H9 (cell line): ENCODE measurements around the gene TMEM63C. TPM values are rescaled to one million over a fixed set of nuclear protein-coding genes. Genes with fewer than 3 reads are reported as not detected.

Source experiments
- DNase-seq: peaks from one replicate; pipeline ENCODE4 v3.0.0-alpha.2; 2017
- H2AFZ ChIP-seq: one replicate; pipeline ENCODE4 v1.6.1; 2013; ENCODE audit warnings: mild to moderate bottlenecking, low read length, control low read depth, moderate library complexity
- H2AK5ac ChIP-seq: 2 replicates; pipeline ENCODE4 v1.6.1; 2013; ENCODE audit warnings: low read length, control low read depth, mixed read lengths; ENCODE audit not compliant: insufficient read length
- H2BK120ac ChIP-seq: one replicate; pipeline ENCODE4 v1.6.1; 2013; ENCODE audit warnings: low read depth, mild to moderate bottlenecking, low read length, control low read depth, inconsistent platforms; ENCODE audit not compliant: poor library complexity, severe bottlenecking
- H2BK12ac ChIP-seq: 2 replicates; pipeline ENCODE4 v1.6.1; 2013; ENCODE audit warnings: low read length, control low read depth, mixed read lengths, low read depth; ENCODE audit not compliant: insufficient read length
- H2BK15ac ChIP-seq: 2 replicates; pipeline ENCODE4 v1.6.1; 2013; ENCODE audit warnings: low read depth, low read length, control low read depth
- H2BK20ac ChIP-seq: one replicate; pipeline ENCODE4 v1.6.1; 2013; ENCODE audit warnings: low read depth, mild to moderate bottlenecking, low read length, control low read depth, inconsistent platforms; ENCODE audit not compliant: poor library complexity, severe bottlenecking
- H2BK5ac ChIP-seq: 2 replicates; pipeline ENCODE4 v1.6.1; 2013; ENCODE audit warnings: low read length, control low read depth, mixed read lengths; ENCODE audit not compliant: insufficient read length
- H3K14ac ChIP-seq: 2 replicates; pipeline ENCODE4 v1.6.1; 2013; ENCODE audit warnings: low read length, control low read depth; ENCODE audit not compliant: insufficient read depth
- H3K18ac ChIP-seq: 2 replicates; pipeline ENCODE4 v1.6.1; 2013; ENCODE audit warnings: low read depth, mild to moderate bottlenecking, mixed read lengths, low read length, control low read depth; ENCODE audit not compliant: insufficient read length
- H3K23ac ChIP-seq: 2 replicates; pipeline ENCODE4 v1.6.1; 2013; ENCODE audit warnings: low read length, control low read depth, mixed read lengths, low read depth; ENCODE audit not compliant: insufficient read length
- H3K23me2 ChIP-seq: 2 replicates; pipeline ENCODE4 v1.6.1; 2013; ENCODE audit warnings: low read depth, mild to moderate bottlenecking, mixed read lengths, low read length, control low read depth; ENCODE audit not compliant: insufficient read length, poor library complexity, severe bottlenecking
- H3K27ac ChIP-seq: 2 replicates; pipeline ENCODE4 v1.5.1; 2013; ENCODE audit warnings: low read length, control low read depth, mixed read lengths, low read depth; ENCODE audit not compliant: insufficient read length
- H3K27me3 ChIP-seq: 2 replicates; pipeline ENCODE4 v1.6.1; 2013; ENCODE audit warnings: low read length, control low read depth, inconsistent platforms; ENCODE audit not compliant: insufficient read depth
- H3K4ac ChIP-seq: 2 replicates; pipeline ENCODE4 v1.6.1; 2013; ENCODE audit warnings: low read depth, mild to moderate bottlenecking, control low read depth, inconsistent platforms, low read length, moderate library complexity
- H3K4me1 ChIP-seq: 2 replicates; pipeline ENCODE4 v1.6.1; 2013; ENCODE audit warnings: low read length, control low read depth, inconsistent platforms; ENCODE audit not compliant: insufficient read depth
- H3K4me2 ChIP-seq: 2 replicates; pipeline ENCODE4 v1.6.1; 2013; ENCODE audit warnings: low read length, control low read depth, mixed read lengths; ENCODE audit not compliant: insufficient read length, insufficient read depth
- H3K56ac ChIP-seq: 2 replicates; pipeline ENCODE4 v1.6.1; 2013; ENCODE audit warnings: low read depth, mild to moderate bottlenecking, mixed read lengths, low read length, control low read depth; ENCODE audit not compliant: insufficient read length
- H3K79me1 ChIP-seq: 2 replicates; pipeline ENCODE4 v1.6.1; 2013; ENCODE audit warnings: low read depth, mild to moderate bottlenecking, moderate library complexity, low read length, control low read depth, inconsistent platforms; ENCODE audit not compliant: insufficient read depth, poor library complexity, severe bottlenecking
- H3K79me2 ChIP-seq: 2 replicates; pipeline ENCODE4 v1.6.1; 2013; ENCODE audit warnings: low read length, control low read depth, inconsistent platforms; ENCODE audit not compliant: insufficient read depth
- H3K9ac ChIP-seq: 2 replicates; pipeline ENCODE4 v1.6.1; 2013; ENCODE audit warnings: low read length, control low read depth, mixed read lengths; ENCODE audit not compliant: insufficient read length; ENCODE audit errors: extremely low read depth
- H3K9me3 ChIP-seq: one replicate; pipeline ENCODE4 v1.6.1; 2013; ENCODE audit warnings: low read depth, low read length, inconsistent platforms; ENCODE audit not compliant: control insufficient read depth
- H3T11ph ChIP-seq: one replicate; pipeline ENCODE4 v1.6.1; 2013; ENCODE audit warnings: mild to moderate bottlenecking, low read length, control low read depth, inconsistent platforms
- H4K20me1 ChIP-seq: one replicate; pipeline ENCODE4 v1.6.1; 2013; ENCODE audit not compliant: control insufficient read depth, insufficient read length, insufficient read depth
- H4K5ac ChIP-seq: 2 replicates; pipeline ENCODE4 v1.6.1; 2013; ENCODE audit warnings: low read depth, mild to moderate bottlenecking, mixed read lengths, low read length, control low read depth; ENCODE audit not compliant: insufficient read length
- H4K8ac ChIP-seq: replicated peaks from 2 replicates; pipeline ENCODE4 v1.6.1; 2013; ENCODE audit warnings: low read length, control low read depth, mixed read lengths, low read depth; ENCODE audit not compliant: insufficient read length
- H4K91ac ChIP-seq: 2 replicates; pipeline ENCODE4 v1.6.1; 2013; ENCODE audit warnings: low read depth, mild to moderate bottlenecking, moderate library complexity, mixed read lengths, low read length, control low read depth; ENCODE audit not compliant: insufficient read length
- H3K27ac Mint-ChIP-seq, 3 experiments: 2 replicates in 2 of 3; 3 replicates in 1 of 3; pipeline ENCODE4 v1.8.0; 2020 to 2021; ENCODE audit warnings: mixed read lengths in 3 of 3, mild to moderate bottlenecking in 1 of 3, moderate library complexity in 1 of 3
- H3K27me3 Mint-ChIP-seq: 2 replicates; pipeline ENCODE4 v1.8.0; 2021; ENCODE audit warnings: low read depth, mild to moderate bottlenecking, moderate library complexity, mixed read lengths
- H3K36me3 Mint-ChIP-seq, 3 experiments: 2 replicates in 2 of 3; 3 replicates in 1 of 3; pipeline ENCODE4 v1.8.0; 2020 to 2021; ENCODE audit warnings: low read depth in 3 of 3, mixed read lengths in 3 of 3; ENCODE audit not compliant: insufficient read depth in 1 of 3
- H3K4me1 Mint-ChIP-seq, 2 experiments: 2 replicates each; pipeline ENCODE4 v1.8.0; 2020; ENCODE audit warnings: mixed read lengths in 2 of 2
- H3K4me3 Mint-ChIP-seq, 2 experiments: 2 replicates in 1 of 2; 3 replicates in 1 of 2; pipeline ENCODE4 v1.8.0; 2020 to 2021; ENCODE audit warnings: mild to moderate bottlenecking in 2 of 2, mixed read lengths in 2 of 2, moderate library complexity in 1 of 2
- H3K9me3 Mint-ChIP-seq, 2 experiments: 2 replicates in 1 of 2; 3 replicates in 1 of 2; pipeline ENCODE4 v1.8.0; 2020; ENCODE audit warnings: mild to moderate bottlenecking in 2 of 2, mixed read lengths in 2 of 2, moderate library complexity in 1 of 2
- WGBS: extraction: QIAGEN DNeasy Blood & Tissue Kit; methylation state at CpG from one replicate; pipeline ENCODE4 v1.1.7; 2013; ENCODE audit warnings: missing lambda C conversion rate, low lambda C conversion rate, mixed read lengths; ENCODE audit not compliant: insufficient read length; ENCODE audit errors: extremely low coverage; 5-methylcytosine and 5-hydroxymethylcytosine counted together
- total RNA-seq: library from RNA; stranded (reverse); gene quantifications from 2 replicates; pipeline ENCODE4 v1.2.1, GENCODE V29; 2021
- TF ChIP-seq, protein P1 (sequence below): fragments of 200-600 bp; sonication (generic); conservative IDR thresholded peaks from 3 replicates; pipeline ENCODE4 v1.8.0; 2021; ENCODE audit warnings: antibody characterized with exemption, mild to moderate bottlenecking

TMEM63C gene
- total RNA-seq, 1 experiment from 2014 or later, result 2.2 TPM

DNA sequence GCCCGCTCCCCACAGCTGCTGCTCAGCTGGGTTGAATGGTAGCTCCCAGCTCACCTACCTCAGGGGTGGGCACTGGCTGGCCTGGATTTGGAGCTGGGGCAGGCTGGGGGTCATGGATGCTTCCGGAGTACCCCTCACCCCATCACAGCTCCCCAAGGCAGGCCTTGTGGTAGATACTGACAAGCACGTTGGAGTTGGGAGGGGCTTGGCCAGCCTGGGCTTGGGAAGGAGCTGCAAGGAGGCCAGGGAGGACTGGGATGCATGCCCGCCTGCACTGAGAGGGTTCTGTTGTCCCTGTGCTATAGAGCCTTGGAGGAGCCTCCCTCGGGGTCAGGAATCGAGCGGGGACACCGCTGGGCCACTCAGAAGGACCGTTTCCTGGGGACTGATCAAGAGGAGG is 14.2 kb downstream of the TMEM63C start:
- Mint-ChIP-seq H3K9me3 (no peaks in the 10 kb centered on the region), H3K27me3 (peaks cover 3% of the 10 kb centered on the region), H3K4me1 (peaks cover 5 to 6% of the 10 kb centered on the region in 2 experiments), H3K27ac (no peak overlapping the region), H3K36me3 (no peaks in the 10 kb centered on the region; a peak in 1 of 7 replicates), H3K4me3 (no peak overlapping the region)
- no peak overlapping the region for H3T11ph ChIP-seq
- H3K4me1 ChIP-seq, result no peaks in the 10 kb centered on the region
- H2AFZ ChIP-seq, result no peak overlapping the region
- DNase-seq, result no peak
- no peaks in the 10 kb centered on the region for H3K23me2 ChIP-seq
- H3K27me3 ChIP-seq, result no peaks in the 10 kb centered on the region
- no peak overlapping the region for H3K9ac ChIP-seq
- H3K79me2 ChIP-seq, result no peaks in the 10 kb centered on the region
- TF ChIP-seq, protein P1, sequence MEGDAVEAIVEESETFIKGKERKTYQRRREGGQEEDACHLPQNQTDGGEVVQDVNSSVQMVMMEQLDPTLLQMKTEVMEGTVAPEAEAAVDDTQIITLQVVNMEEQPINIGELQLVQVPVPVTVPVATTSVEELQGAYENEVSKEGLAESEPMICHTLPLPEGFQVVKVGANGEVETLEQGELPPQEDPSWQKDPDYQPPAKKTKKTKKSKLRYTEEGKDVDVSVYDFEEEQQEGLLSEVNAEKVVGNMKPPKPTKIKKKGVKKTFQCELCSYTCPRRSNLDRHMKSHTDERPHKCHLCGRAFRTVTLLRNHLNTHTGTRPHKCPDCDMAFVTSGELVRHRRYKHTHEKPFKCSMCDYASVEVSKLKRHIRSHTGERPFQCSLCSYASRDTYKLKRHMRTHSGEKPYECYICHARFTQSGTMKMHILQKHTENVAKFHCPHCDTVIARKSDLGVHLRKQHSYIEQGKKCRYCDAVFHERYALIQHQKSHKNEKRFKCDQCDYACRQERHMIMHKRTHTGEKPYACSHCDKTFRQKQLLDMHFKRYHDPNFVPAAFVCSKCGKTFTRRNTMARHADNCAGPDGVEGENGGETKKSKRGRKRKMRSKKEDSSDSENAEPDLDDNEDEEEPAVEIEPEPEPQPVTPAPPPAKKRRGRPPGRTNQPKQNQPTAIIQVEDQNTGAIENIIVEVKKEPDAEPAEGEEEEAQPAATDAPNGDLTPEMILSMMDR, result no peak
- no peak overlapping the region for H4K91ac ChIP-seq
- H3K4me2 ChIP-seq, result no peak overlapping the region
- no peak overlapping the region for H4K8ac ChIP-seq
- no peak overlapping the region for H4K5ac ChIP-seq
- H3K27ac ChIP-seq, result no peak overlapping the region
- no peak overlapping the region for H3K56ac ChIP-seq
- WGBS, result no CpG with 5 or more reads among the region's 9 CpGs
- H2BK20ac ChIP-seq, result no peak overlapping the region
- H4K20me1 ChIP-seq, result no peaks in the 10 kb centered on the region
- no peak overlapping the region for H2AK5ac ChIP-seq
- H2BK12ac ChIP-seq, result no peak overlapping the region
- H2BK120ac ChIP-seq, result no peak overlapping the region
- peak overlapping the region; percentile 45; the same call in 1 of the 2 replicates for H3K14ac ChIP-seq
- H3K79me1 ChIP-seq, result no peaks in the 10 kb centered on the region
- no peak overlapping the region for H3K23ac ChIP-seq
- H3K4ac ChIP-seq, result no peak overlapping the region
- H3K18ac ChIP-seq, result no peak overlapping the region
- H3K9me3 ChIP-seq, result no peaks in the 10 kb centered on the region
- no peak overlapping the region for H2BK15ac ChIP-seq
- no peak overlapping the region for H2BK5ac ChIP-seq
